GM18520 (cell line): ENCODE data around the gene MEOX2.

Experiments
- ATAC-seq: cut with Tn5 transposase; IDR thresholded peaks from one replicate; pipeline ENCODE4 v1.9.1; 2021; ENCODE audit not compliant: unreplicated experiment

The MEOX2 gene

DNA sequence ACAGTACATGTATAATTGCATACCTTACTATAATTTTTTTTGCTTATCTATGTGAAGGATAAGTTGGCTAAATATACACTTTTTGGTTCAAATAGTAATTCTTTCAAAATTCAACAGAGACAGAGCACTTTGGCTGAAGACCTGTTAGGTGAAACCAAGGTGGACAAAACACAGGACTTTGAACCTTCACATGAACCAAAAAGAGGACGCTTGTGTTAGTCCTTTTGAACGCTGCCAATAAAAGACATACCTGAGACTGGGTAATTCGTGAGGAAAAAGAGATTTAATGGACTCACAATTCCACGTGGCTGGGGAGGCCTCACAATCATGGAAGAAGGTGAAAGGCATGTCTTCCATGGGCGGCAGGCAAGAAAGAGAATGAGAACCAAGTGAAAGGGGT is 120.0 kb downstream of the MEOX2 start:
- no peak for ATAC-seq

DNA sequence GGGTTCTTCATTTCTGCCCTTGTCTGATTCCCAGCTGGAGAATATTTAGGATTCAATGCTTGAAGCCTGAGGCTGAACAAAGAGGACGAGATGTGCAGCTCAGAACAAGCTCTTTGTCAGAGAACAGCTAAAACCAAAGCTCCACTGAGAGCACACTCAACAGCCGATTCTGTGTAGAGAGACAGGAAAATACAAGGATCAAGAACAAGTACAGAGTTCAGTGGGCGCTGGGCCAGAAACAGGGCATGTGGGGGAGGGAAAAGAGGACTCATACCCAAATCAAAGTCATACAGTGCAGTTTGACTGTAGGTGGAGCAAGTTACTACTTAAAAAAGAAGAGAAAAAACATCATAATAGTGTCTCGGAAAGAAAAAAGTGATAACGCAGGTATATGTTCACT is 124.6 kb downstream of the MEOX2 start, which contains the start of gene AGMO:
Gene AGMO, minus strand, starts transcription at position 181 of the 400 bp plus-strand sequence.
- no peak for ATAC-seq
